ENCODE measurements around the gene DNAH6.

The DNAH6 gene

GRCh38 chr2:84799772-84800171, 283.5 kb downstream of the DNAH6 start:
- DNase-seq (ENCODE audit: low spot score): no peak

- DNase-seq (ENCODE audit: low spot score): no peak
These were observed 284.0 kb downstream of the DNAH6 start for GRCh38 chr2:84800194-84800805.

GRCh38 chr2:84801811-84802210, 285.5 kb downstream of the DNAH6 start:
- no peak for DNase-seq (ENCODE audit: low spot score)

GRCh38 chr2:84805250-84805958, 289.1 kb downstream of the DNAH6 start:
- no peak for DNase-seq (ENCODE audit: low spot score)

GRCh38 chr2:84807063-84807485, 290.8 kb downstream of the DNAH6 start:
- no peak for DNase-seq (ENCODE audit: low spot score)

GRCh38 chr2:84808279-84808678, 292.0 kb downstream of the DNAH6 start:
- no peak for DNase-seq (ENCODE audit: low spot score)

GRCh38 chr2:84811839-84812431, 295.6 kb downstream of the DNAH6 start:
- no peak for DNase-seq (ENCODE audit: low spot score)

- no peak for DNase-seq (ENCODE audit: low spot score)
These were observed 298.8 kb downstream of the DNAH6 start for GRCh38 chr2:84815146-84815545.

GRCh38 chr2:84816426-84817026, 300.2 kb downstream of the DNAH6 start:
- DNase-seq (ENCODE audit: low spot score): no peak

- no peak for DNase-seq (ENCODE audit: low spot score)
These were observed 300.9 kb downstream of the DNAH6 start for GRCh38 chr2:84817239-84817655.

- DNase-seq (ENCODE audit: low spot score): no peak
These were observed 305.5 kb downstream of the DNAH6 start for GRCh38 chr2:84821806-84822205.

GRCh38 chr2:84823229-84823628, 306.9 kb downstream of the DNAH6 start:
- no peak for DNase-seq (ENCODE audit: low spot score)

GRCh38 chr2:84823788-84824187, 307.5 kb downstream of the DNAH6 start:
- DNase-seq (ENCODE audit: low spot score): no peak

GRCh38 chr2:84827978-84828575, 311.8 kb downstream of the DNAH6 start:
- DNase-seq (ENCODE audit: low spot score): no peak

- DNase-seq (ENCODE audit: low spot score): no peak
These were observed 313.4 kb downstream of the DNAH6 start for GRCh38 chr2:84829693-84830092.

- no peak for DNase-seq (ENCODE audit: low spot score)
These were observed 313.8 kb downstream of the DNAH6 start for GRCh38 chr2:84830095-84830494.

GRCh38 chr2:84830758-84831500, 314.6 kb downstream of the DNAH6 start:
- no peak for DNase-seq (ENCODE audit: low spot score)

- DNase-seq (ENCODE audit: low spot score): no peak
These were observed 316.6 kb downstream of the DNAH6 start for GRCh38 chr2:84832772-84833461.

GRCh38 chr2:84833481-84834150, 317.3 kb downstream of the DNAH6 start:
- no peak for DNase-seq (ENCODE audit: low spot score)

GRCh38 chr2:84836215-84836614, 319.9 kb downstream of the DNAH6 start:
- DNase-seq (ENCODE audit: low spot score): no peak
